Fibroblast of lung (primary cell): Measurements from ENCODE around the gene KIAA1586. TPM values are rescaled to one million over a fixed set of nuclear protein-coding genes. Genes with fewer than 3 reads are reported as not detected.
"Not testable (repeated sequence)": the region's sequence is repeated elsewhere in the genome, so short reads cannot be mapped to it uniquely, and the experiment has no call there.

Source experiments
- DNase-seq, 2 donors: peaks; one replicate each; pipeline versions ENCODE4 v3.0.0 to v3.0.0-alpha.2; 2010; ENCODE audit warnings: low read depth in 2 of 2
- H2AFZ ChIP-seq: 2 replicates; pipeline ENCODE4 v1.5.1; 2012; ENCODE audit warnings: low read length, control low read depth, inconsistent platforms
- H3K27ac ChIP-seq: 2 replicates; pipeline ENCODE4 v1.5.1; 2011; ENCODE audit warnings: low read length, control low read depth; ENCODE audit not compliant: insufficient read depth
- H3K27me3 ChIP-seq: 2 replicates; pipeline ENCODE4 v1.5.1; 2011; ENCODE audit warnings: mild to moderate bottlenecking, low read length; ENCODE audit not compliant: control insufficient read depth, insufficient read depth
- H3K36me3 ChIP-seq: 2 replicates; pipeline ENCODE4 v1.5.1; 2011; ENCODE audit warnings: low read length; ENCODE audit not compliant: control insufficient read depth, insufficient read depth
- H3K4me1 ChIP-seq: 2 replicates; pipeline ENCODE4 v1.5.1; 2011; ENCODE audit warnings: low read length; ENCODE audit not compliant: control insufficient read depth, insufficient read depth; ENCODE audit errors: extremely low read depth
- H3K4me2 ChIP-seq: 2 replicates; pipeline ENCODE4 v1.5.1; 2011; ENCODE audit warnings: low read length, control low read depth; ENCODE audit not compliant: insufficient read depth; ENCODE audit errors: extremely low read depth
- H3K4me3 ChIP-seq, 4 experiments: fragments of 200-600 bp in 1 of 4; sonication (generic) in 1 of 4; replicated peaks in 1 of 4; 2 replicates each; pipeline ENCODE4 v1.5.1; 2011 to 2016; ENCODE audit warnings: low read length in 4 of 4, low read depth in 3 of 4, mild to moderate bottlenecking in 3 of 4, control low read depth in 2 of 4, inconsistent platforms in 1 of 4, mixed read lengths in 1 of 4; ENCODE audit not compliant: insufficient read depth in 1 of 4; ENCODE audit errors: control extremely low read depth in 1 of 4
- H3K79me2 ChIP-seq: 2 replicates; pipeline ENCODE4 v1.5.1; 2012; ENCODE audit warnings: mild to moderate bottlenecking, low read length, inconsistent platforms; ENCODE audit not compliant: control insufficient read depth, insufficient read depth
- H3K9ac ChIP-seq: 2 replicates; pipeline ENCODE4 v1.5.1; 2011; ENCODE audit warnings: mild to moderate bottlenecking, low read length, control low read depth; ENCODE audit not compliant: insufficient read depth
- H3K9me3 ChIP-seq: 2 replicates; pipeline ENCODE4 v1.5.1; 2012; ENCODE audit warnings: low read depth, low read length; ENCODE audit not compliant: control insufficient read depth, insufficient read depth
- H4K20me1 ChIP-seq: 2 replicates; pipeline ENCODE4 v1.5.1; 2011; ENCODE audit warnings: low read length; ENCODE audit not compliant: control insufficient read depth, insufficient read depth; ENCODE audit errors: extremely low read depth
- EZH2 ChIP-seq: IDR thresholded peaks from 2 replicates; pipeline ENCODE4 v1.5.1; 2012; ENCODE audit warnings: low read length, control low read depth, mild to moderate bottlenecking; ENCODE audit errors: missing control alignments
- polyA plus RNA-seq, 2 donors: library from polyadenylated mRNA; depleted of rRNA in 1 of 2; stranded (reverse) in 1 of 2; unstranded in 1 of 2; fragments of >200 nt; gene quantifications; 2 replicates each; pipeline ENCODE4 v1.2.1, GENCODE V29; 2011 to 2012; ENCODE audit warnings: missing spikeins in 1 of 2
- total RNA-seq: library from RNA; depleted of rRNA; stranded (reverse); fragments of >200 nt; gene quantifications from 2 replicates; pipeline ENCODE4 v1.2.1, GENCODE V29; 2014
- TF ChIP-seq, protein P1 (sequence below), 2 donors: IDR thresholded peaks in 1 of 2; conservative IDR thresholded peaks in 1 of 2; 1 replicate in 1 of 2; 2 replicates in 1 of 2; pipeline ENCODE4 v1.5.1; 2011 to 2012; ENCODE audit warnings: low read length in 2 of 2, control low read depth in 1 of 2, inconsistent platforms in 1 of 2, low read depth in 1 of 2, mild to moderate bottlenecking in 1 of 2

KIAA1586 gene
- total and polyA plus RNA-seq, 2 donors (not counting 1 experiment from before 2014, with no cell fraction given), result 7.8 to 17.3 TPM

DNA sequence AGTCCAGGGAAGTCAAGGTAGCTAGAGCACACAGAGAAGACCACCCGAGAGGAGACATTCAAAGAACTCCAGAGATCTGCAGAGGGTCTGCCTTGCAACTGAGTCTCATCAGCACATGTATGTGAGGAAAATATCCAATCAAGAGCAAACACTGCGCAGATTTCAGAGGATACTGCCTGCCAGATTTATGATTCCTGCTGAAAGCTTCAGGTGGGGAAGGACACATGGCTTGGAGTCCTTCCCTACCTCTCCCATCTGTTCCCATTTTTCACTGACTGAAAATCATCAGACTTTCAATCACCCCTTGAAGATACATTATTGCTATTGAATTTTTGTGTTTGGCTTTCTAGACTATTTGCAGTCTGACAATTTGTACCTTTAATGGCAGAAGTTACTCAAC, 7.6 kb upstream of the KIAA1586 start:
- Histone ChIP-seq H3K4me3 (no peak overlapping the region), H3K27me3 (peaks cover 4% of the 10 kb centered on the region)

DNA sequence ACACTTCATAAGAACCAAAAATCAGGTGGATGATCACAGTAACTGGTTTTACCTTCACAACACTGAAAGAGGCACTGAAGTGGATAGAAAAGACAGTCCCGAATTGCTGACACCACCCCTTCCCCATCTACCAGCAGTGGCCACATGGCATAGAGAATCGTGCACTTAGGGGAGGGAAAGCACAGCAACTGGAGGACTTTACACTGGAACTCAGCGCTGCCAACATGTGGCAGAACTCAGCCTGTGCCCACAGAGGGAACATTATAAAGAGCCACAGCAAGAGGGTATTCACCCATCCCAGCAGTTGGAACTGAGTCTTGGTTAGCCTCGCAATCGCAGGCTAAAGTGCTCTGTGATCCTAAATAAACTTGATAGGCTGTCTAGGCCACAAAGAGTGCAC, 6.5 kb upstream of the KIAA1586 start:
- Histone ChIP-seq H3K4me2 (no peak overlapping the region), H3K79me2 (no peaks in the 10 kb centered on the region)

More for the DNA sequence above, 7.6 kb upstream of the KIAA1586 start:
- Histone ChIP-seq H3K4me2 (no peak overlapping the region), H3K9me3 (no peaks in the 10 kb centered on the region), H3K79me2 (no peaks in the 10 kb centered on the region), H2AFZ (no peak overlapping the region), H3K27ac (no peak overlapping the region), H4K20me1 (no peaks in the 10 kb centered on the region), H3K36me3 (no peaks in the 10 kb centered on the region), H3K9ac (no peak overlapping the region), H3K4me1 (no peaks in the 10 kb centered on the region)
- no peak for DNase-seq
- TF ChIP-seq EZH2, result no peak
- TF ChIP-seq, protein P1, sequence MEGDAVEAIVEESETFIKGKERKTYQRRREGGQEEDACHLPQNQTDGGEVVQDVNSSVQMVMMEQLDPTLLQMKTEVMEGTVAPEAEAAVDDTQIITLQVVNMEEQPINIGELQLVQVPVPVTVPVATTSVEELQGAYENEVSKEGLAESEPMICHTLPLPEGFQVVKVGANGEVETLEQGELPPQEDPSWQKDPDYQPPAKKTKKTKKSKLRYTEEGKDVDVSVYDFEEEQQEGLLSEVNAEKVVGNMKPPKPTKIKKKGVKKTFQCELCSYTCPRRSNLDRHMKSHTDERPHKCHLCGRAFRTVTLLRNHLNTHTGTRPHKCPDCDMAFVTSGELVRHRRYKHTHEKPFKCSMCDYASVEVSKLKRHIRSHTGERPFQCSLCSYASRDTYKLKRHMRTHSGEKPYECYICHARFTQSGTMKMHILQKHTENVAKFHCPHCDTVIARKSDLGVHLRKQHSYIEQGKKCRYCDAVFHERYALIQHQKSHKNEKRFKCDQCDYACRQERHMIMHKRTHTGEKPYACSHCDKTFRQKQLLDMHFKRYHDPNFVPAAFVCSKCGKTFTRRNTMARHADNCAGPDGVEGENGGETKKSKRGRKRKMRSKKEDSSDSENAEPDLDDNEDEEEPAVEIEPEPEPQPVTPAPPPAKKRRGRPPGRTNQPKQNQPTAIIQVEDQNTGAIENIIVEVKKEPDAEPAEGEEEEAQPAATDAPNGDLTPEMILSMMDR (conservative IDR thresholded peaks at IDR 0.05 in 1 of 2, IDR thresholded peaks at IDR 0.05 in 1 of 2; ENCODE audit: low read depth in 1 of 2, low read length in 2 of 2), result no peak

DNA sequence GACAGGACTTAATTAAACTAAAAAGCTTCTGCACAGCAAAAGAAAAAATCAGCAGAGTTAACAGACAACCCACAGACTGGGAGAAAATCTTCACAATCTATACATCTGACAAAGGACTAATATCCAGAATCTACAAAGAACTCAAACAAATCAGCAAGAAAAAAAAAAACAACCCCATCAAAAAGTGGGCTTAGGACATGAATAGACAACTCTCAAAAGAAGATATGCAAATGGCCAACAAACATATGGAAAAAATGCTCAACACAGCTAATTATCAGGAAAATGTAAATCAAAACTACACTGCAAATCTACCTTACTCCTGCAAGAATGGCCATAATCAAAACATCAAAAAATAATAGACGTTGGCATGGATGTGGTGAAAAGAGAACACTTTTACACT, 2.4 kb upstream of the KIAA1586 start:
- not testable (repeated sequence) for DNase-seq, H3K27ac ChIP-seq, H4K20me1 ChIP-seq, H3K4me2 ChIP-seq, H3K9me3 ChIP-seq, H3K4me1 ChIP-seq, H3K36me3 ChIP-seq, H2AFZ ChIP-seq, H3K4me3 ChIP-seq, H3K27me3 ChIP-seq, H3K9ac ChIP-seq
- H3K79me2 ChIP-seq, result peaks cover 12% of the 10 kb centered on the region

More for the DNA sequence above, 6.5 kb upstream of the KIAA1586 start:
- DNase-seq, result no peak
- Histone ChIP-seq H3K4me1 (no peaks in the 10 kb centered on the region), H3K9me3 (no peaks in the 10 kb centered on the region), H3K27ac (no peak overlapping the region), H4K20me1 (no peaks in the 10 kb centered on the region), H3K36me3 (no peaks in the 10 kb centered on the region), H3K27me3 (peaks cover 4% of the 10 kb centered on the region), H2AFZ (no peak overlapping the region), H3K9ac (no peak overlapping the region), H3K4me3 (no peak overlapping the region)
- no peak for TF ChIP-seq EZH2

DNA sequence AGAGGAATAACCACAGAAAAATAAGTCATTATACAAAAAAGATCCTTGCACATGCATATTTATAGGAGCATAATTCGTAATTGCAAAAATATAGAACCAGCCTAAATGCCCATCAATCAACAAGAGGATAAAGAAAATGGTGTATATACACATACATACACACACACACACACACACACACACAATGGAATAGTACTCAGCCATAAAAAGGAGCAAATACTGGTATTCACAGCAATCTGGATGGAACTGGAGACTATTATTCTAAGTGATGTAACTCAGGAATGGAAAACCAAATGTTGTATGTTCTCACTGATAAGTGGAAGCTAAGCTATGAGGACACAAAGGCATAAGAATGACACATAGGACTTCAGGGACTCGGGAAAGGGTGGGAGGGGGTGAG, 1.9 kb upstream of the KIAA1586 start:
- Histone ChIP-seq H3K4me1 (no peaks in the 10 kb centered on the region), H3K9me3 (no peaks in the 10 kb centered on the region), H3K4me2 (no peak overlapping the region), H3K27me3 (peaks cover 4% of the 10 kb centered on the region), H3K9ac (no peak overlapping the region), H3K4me3 (no peak overlapping the region), H3K79me2 (peaks cover 17% of the 10 kb centered on the region), H3K36me3 (no peaks in the 10 kb centered on the region), H3K27ac (no peak overlapping the region), H2AFZ (no peak overlapping the region), H4K20me1 (no peaks in the 10 kb centered on the region)
- TF ChIP-seq EZH2, result no peak
- TF ChIP-seq, protein P1 (conservative IDR thresholded peaks at IDR 0.05 in 1 of 2, IDR thresholded peaks at IDR 0.05 in 1 of 2; ENCODE audit: low read depth in 1 of 2, low read length in 2 of 2), result no peak
- no peak for DNase-seq

DNA sequence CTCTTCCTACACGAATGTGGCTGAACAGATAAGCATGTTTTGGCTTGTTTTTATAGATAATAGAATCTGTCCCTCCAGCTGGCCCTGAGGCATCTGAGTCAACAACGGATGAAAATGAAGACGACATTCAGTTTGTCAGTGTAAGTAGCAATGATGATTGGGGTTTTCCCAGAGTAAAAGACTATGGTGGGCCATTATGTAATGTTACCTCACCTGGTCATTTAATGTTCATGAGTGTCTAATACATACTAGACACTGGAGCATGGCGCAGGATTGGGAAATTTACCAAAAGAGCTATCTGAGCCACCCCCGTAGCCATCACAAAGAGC, 728 bp downstream of the KIAA1586 start:
- not testable (repeated sequence) for H3K27me3 ChIP-seq, H3K4me1 ChIP-seq, H3K9ac ChIP-seq, H2AFZ ChIP-seq, H3K4me2 ChIP-seq, H3K36me3 ChIP-seq, H3K4me3 ChIP-seq, H3K27ac ChIP-seq, H3K9me3 ChIP-seq, H4K20me1 ChIP-seq, DNase-seq
- peaks cover 28% of the 10 kb centered on the region for H3K79me2 ChIP-seq

DNA sequence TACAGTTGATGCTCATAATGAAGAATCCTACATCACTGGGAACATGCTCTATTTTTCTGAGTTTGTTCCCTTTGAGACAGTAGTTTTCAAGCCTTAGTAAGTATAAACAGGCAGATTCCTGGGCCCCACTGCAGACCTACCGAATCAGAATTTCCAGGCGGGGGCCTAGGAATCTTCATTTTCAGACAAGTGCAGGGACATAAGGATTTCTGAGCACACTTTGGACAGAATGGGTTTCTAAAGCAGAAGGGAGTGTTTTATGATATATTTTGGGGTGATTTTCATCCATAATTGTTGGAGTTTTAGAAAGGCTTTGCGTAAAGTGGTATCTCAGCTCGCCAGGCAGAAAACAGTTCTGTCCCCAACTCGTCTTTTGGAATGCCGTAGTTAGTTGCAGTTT, 1.4 kb downstream of the KIAA1586 start:
- not testable (repeated sequence) for DNase-seq, H2AFZ ChIP-seq, H3K36me3 ChIP-seq, H3K27me3 ChIP-seq, H4K20me1 ChIP-seq, H3K4me1 ChIP-seq, H3K9ac ChIP-seq, H3K9me3 ChIP-seq, H3K27ac ChIP-seq
- Histone ChIP-seq H3K4me3 (peak overlapping the region; percentile 1 to 67 (median 38)), H3K4me2 (peak overlapping the region; percentile 59), H3K79me2 (peaks cover 28% of the 10 kb centered on the region)
